Body of pancreas (tissue), 4 donors: ENCODE measurements around the gene MTPN.

ENCODE experiments used
- CTCF ChIP-seq, 7 experiments: fragments of 450-650 bp in 4 of 7; fragments of 200-600 bp in 3 of 7; sonication (generic) in 3 of 7; IDR thresholded peaks; one replicate each; pipeline ENCODE4 v1.5.1; 2016 to 2019; ENCODE audit warnings: antibody characterized with exemption in 7 of 7
- POLR2A ChIP-seq, 3 donors: fragments of 450-650 bp; IDR thresholded peaks; one replicate each; pipeline ENCODE4 v1.6.1; 2016; ENCODE audit warnings: antibody characterized with exemption in 3 of 3, mild to moderate bottlenecking in 2 of 3

GRCh38 chr7:135938563-135938962 lies 38.6 kb downstream of the MTPN start:
- TF ChIP-seq CTCF (IDR thresholded peaks at IDR 0.05) = no peak
- no peak for TF ChIP-seq POLR2A (IDR thresholded peaks at IDR 0.05)
